Chondrocyte (in vitro differentiated cells): ENCODE results near the gene GEMIN2. TPM values are rescaled to one million over a fixed set of nuclear protein-coding genes. Genes with fewer than 3 reads are reported as not detected.
"Not testable (repeated sequence)": the region's sequence is repeated elsewhere in the genome, so short reads cannot be mapped to it uniquely, and the experiment has no call there.

Source experiments
- DNase-seq: peaks from one replicate; pipeline ENCODE4 v3.0.0; 2021; ENCODE audit warnings: mixed read lengths, low spot score
- H3K27ac Mint-ChIP-seq: one replicate; pipeline ENCODE4 v1.8.0; 2021; ENCODE audit warnings: mild to moderate bottlenecking, moderate library complexity, mixed read lengths; ENCODE audit not compliant: unreplicated experiment
- H3K27me3 Mint-ChIP-seq: 2 replicates; pipeline ENCODE4 v1.8.0; 2021; ENCODE audit warnings: low read depth, mixed read lengths
- H3K36me3 Mint-ChIP-seq: 2 replicates; pipeline ENCODE4 v1.8.0; 2021; ENCODE audit warnings: low read depth, mixed read lengths
- H3K4me1 Mint-ChIP-seq: 2 replicates; pipeline ENCODE4 v1.8.0; 2021; ENCODE audit warnings: low read depth, mild to moderate bottlenecking, mixed read lengths
- H3K4me3 Mint-ChIP-seq: one replicate; pipeline ENCODE4 v1.8.0; 2021; ENCODE audit warnings: mild to moderate bottlenecking, moderate library complexity, mixed read lengths; ENCODE audit not compliant: unreplicated experiment
- H3K9me3 Mint-ChIP-seq: 2 replicates; pipeline ENCODE4 v1.8.0; 2021; ENCODE audit warnings: low read depth, mixed read lengths
- CTCF ChIP-seq: fragments of 200-600 bp; sonication (generic); IDR thresholded peaks from 2 replicates; pipeline ENCODE4 v1.5.0; 2021; ENCODE audit warnings: antibody characterized with exemption, mild to moderate bottlenecking, moderate library complexity
- total RNA-seq: library from RNA; stranded (reverse); gene quantifications from 3 replicates; pipeline ENCODE4 v1.2.1, GENCODE V29; 2021

GEMIN2 gene
- total RNA-seq, 1 donor from 2014 or later = 14.0 TPM

- no peak for TF ChIP-seq CTCF
- Mint-ChIP-seq H3K4me3 (peak overlapping the region; percentile 91), H3K36me3 (no peaks in the 10 kb centered on the region), H3K27ac (peak overlapping the region; percentile 51), H3K27me3 (no peaks in the 10 kb centered on the region), H3K9me3 (no peaks in the 10 kb centered on the region), H3K4me1 (peaks cover 16% of the 10 kb centered on the region)
- DNase-seq = no peak
These were observed 444 bp upstream of the GEMIN2 start for GRCh38 chr14:39113685-39114072.

GRCh38 chr14:39122330-39123138 lies 8.4 kb downstream of the GEMIN2 start:
- Mint-ChIP-seq H3K4me3 (no peak overlapping the region), H3K4me1 (no peaks in the 10 kb centered on the region), H3K36me3 (peaks cover 12% of the 10 kb centered on the region), H3K27me3 (no peaks in the 10 kb centered on the region), H3K27ac (no peak overlapping the region), H3K9me3 (no peaks in the 10 kb centered on the region)
- TF ChIP-seq CTCF = no peak
- no peak for DNase-seq

GRCh38 chr14:39137835-39138234 lies 23.7 kb downstream of the GEMIN2 start:
- not testable (repeated sequence) for H3K4me3 Mint-ChIP-seq, H3K27ac Mint-ChIP-seq, DNase-seq, H3K4me1 Mint-ChIP-seq, H3K9me3 Mint-ChIP-seq, H3K27me3 Mint-ChIP-seq
- peaks cover 16% of the 10 kb centered on the region for H3K36me3 Mint-ChIP-seq

GRCh38 chr14:39138440-39138839 lies 24.3 kb downstream of the GEMIN2 start:
- no peaks in the 10 kb centered on the region for H3K9me3 Mint-ChIP-seq
- no peak for TF ChIP-seq CTCF
- no peaks in the 10 kb centered on the region for H3K4me1 Mint-ChIP-seq
- no peak overlapping the region for H3K4me3 Mint-ChIP-seq
- DNase-seq = no peak
- H3K27ac Mint-ChIP-seq = no peak overlapping the region
- no peaks in the 10 kb centered on the region for H3K27me3 Mint-ChIP-seq
- peaks cover 19% of the 10 kb centered on the region for H3K36me3 Mint-ChIP-seq

- no peak overlapping the region for H3K27ac Mint-ChIP-seq
- H3K27me3 Mint-ChIP-seq = no peaks in the 10 kb centered on the region
- no peaks in the 10 kb centered on the region for H3K9me3 Mint-ChIP-seq
- no peak for DNase-seq
- TF ChIP-seq CTCF = no peak
- H3K36me3 Mint-ChIP-seq = peaks cover 15% of the 10 kb centered on the region
- H3K4me1 Mint-ChIP-seq = no peaks in the 10 kb centered on the region
- H3K4me3 Mint-ChIP-seq = no peak overlapping the region
These were observed 26.0 kb downstream of the GEMIN2 start for GRCh38 chr14:39140170-39140569.

- H3K27me3 Mint-ChIP-seq, DNase-seq, H3K9me3 Mint-ChIP-seq, H3K4me3 Mint-ChIP-seq, H3K4me1 Mint-ChIP-seq, H3K27ac Mint-ChIP-seq: not testable (repeated sequence)
- H3K36me3 Mint-ChIP-seq = peaks cover 13% of the 10 kb centered on the region
These were observed 27.5 kb downstream of the GEMIN2 start for GRCh38 chr14:39141623-39142022.

GRCh38 chr14:39143226-39143625 lies 29.1 kb downstream of the GEMIN2 start:
- H3K27me3 Mint-ChIP-seq, DNase-seq, H3K4me1 Mint-ChIP-seq, H3K9me3 Mint-ChIP-seq, H3K4me3 Mint-ChIP-seq, H3K27ac Mint-ChIP-seq: not testable (repeated sequence)
- H3K36me3 Mint-ChIP-seq = peaks cover 19% of the 10 kb centered on the region
